Lung (tissue), 12 donors: Measurements from ENCODE around the gene KRT71. TPM values are rescaled to one million over a fixed set of nuclear protein-coding genes. Genes with fewer than 3 reads are reported as not detected.

Experiments used
- ATAC-seq: fragments of 200-7000 bp; cut with Tn5 transposase; one replicate; pipeline ENCODE4 v1.9.1; 2020; ENCODE audit warnings: moderate number of reproducible peaks; ENCODE audit not compliant: insufficient read depth, low FRiP score
- DNase-seq, 3 donors: peaks; one replicate each; pipeline ENCODE4 v3.0.0-alpha.2; 2013 to 2017
- H3K27ac ChIP-seq, 2 donors: one replicate each; pipeline ENCODE4 v1.5.1; 2013; ENCODE audit warnings: mild to moderate bottlenecking in 2 of 2, moderate library complexity in 2 of 2, control low read depth in 1 of 2, inconsistent platforms in 1 of 2, low read depth in 1 of 2, low read length in 1 of 2
- H3K27me3 ChIP-seq, 3 donors: one replicate each; pipeline ENCODE4 v1.5.1; 2013; ENCODE audit warnings: low read length in 2 of 3; ENCODE audit not compliant: control insufficient read depth in 3 of 3, insufficient read depth in 3 of 3
- H3K36me3 ChIP-seq, 4 donors: one replicate each; pipeline ENCODE4 v1.5.1; 2013; ENCODE audit warnings: low read length in 4 of 4, mild to moderate bottlenecking in 1 of 4, moderate library complexity in 1 of 4; ENCODE audit not compliant: control insufficient read depth in 4 of 4, insufficient read depth in 4 of 4
- H3K4me1 ChIP-seq, 5 donors: one replicate each; pipeline ENCODE4 v1.5.1; 2013; ENCODE audit warnings: low read length in 5 of 5, mild to moderate bottlenecking in 2 of 5, moderate library complexity in 1 of 5; ENCODE audit not compliant: control insufficient read depth in 5 of 5, insufficient read depth in 5 of 5
- H3K4me3 ChIP-seq: one replicate; pipeline ENCODE4 v1.5.1; 2013; ENCODE audit warnings: mild to moderate bottlenecking, control low read depth, moderate library complexity
- H3K9ac ChIP-seq, 2 donors: one replicate each; pipeline ENCODE4 v1.5.1; 2013; ENCODE audit warnings: low read length in 2 of 2, control low read depth in 1 of 2; ENCODE audit not compliant: insufficient read depth in 1 of 2
- H3K9me3 ChIP-seq, 4 donors: one replicate each; pipeline ENCODE4 v1.5.1; 2013; ENCODE audit warnings: low read length in 3 of 4, mild to moderate bottlenecking in 1 of 4, moderate library complexity in 1 of 4; ENCODE audit not compliant: control insufficient read depth in 4 of 4, insufficient read depth in 3 of 4
- WGBS, 2 donors: extraction: QIAGEN DNeasy Blood & Tissue Kit; methylation state at CpG; one replicate each; pipeline ENCODE4 v1.1.7; 2013; 5-methylcytosine and 5-hydroxymethylcytosine counted together
- polyA plus RNA-seq, 2 donors: library from polyadenylated mRNA; stranded (reverse); fragments of 200-250 nt; gene quantifications; one replicate each; pipeline ENCODE4 v1.2.1, GENCODE V29; 2013
- total RNA-seq, 2 donors: library from RNA; depleted of rRNA in 1 of 2; stranded (reverse); fragments of >200 nt in 1 of 2; gene quantifications; one replicate each; pipeline ENCODE4 v1.2.1, GENCODE V29; 2014 to 2021
- TF ChIP-seq, protein P1 (sequence below): IDR thresholded peaks from 2 replicates; pipeline ENCODE4 v1.5.1; 2012; ENCODE audit warnings: mild to moderate bottlenecking; ENCODE audit errors: control extremely low read depth, extremely low read depth
- donor health status: control.
- donor health status: control.
- donor health status: Bipolar disorder and iron deficiency.
- donor health status: healthy.
- donor health status: DM: yes; HTN: yes; CAD: no.

KRT71 gene
- total and polyA plus RNA-seq, 4 donors: not detected

DNA sequence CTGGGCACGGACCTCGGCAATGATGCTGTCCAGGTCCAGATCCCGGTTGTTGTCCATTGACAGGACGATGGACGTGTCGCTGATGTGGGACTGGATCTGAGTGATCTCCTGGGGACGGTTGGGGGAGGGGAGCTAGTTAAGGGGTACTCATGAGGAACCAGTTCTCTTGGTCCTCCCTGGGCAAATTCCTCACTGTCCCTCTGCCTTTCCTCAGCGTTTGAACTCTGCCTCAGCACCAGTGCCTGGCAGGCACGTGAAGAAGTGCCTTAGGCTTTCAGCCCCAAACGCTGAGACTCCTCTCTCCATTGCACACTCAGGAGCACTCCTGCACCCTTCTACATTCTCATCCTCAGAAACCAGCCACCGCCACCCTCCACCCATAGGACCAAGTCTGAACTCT lies 38.6 kb upstream of the KRT71 start:
- DNase-seq: no peak
- Histone ChIP-seq H3K9ac (no peak overlapping the region), H3K27ac (no peak overlapping the region), H3K27me3 (peaks cover 2 to 7% (median 3%) of the 10 kb centered on the region in 3 donors), H3K9me3 (no peaks in the 10 kb centered on the region), H3K36me3 (no peaks in the 10 kb centered on the region), H3K4me3 (no peak overlapping the region), H3K4me1 (no peaks in the 10 kb centered on the region)
- 92% methylated on average over 11 of the region's 11 CpGs for WGBS, 2 donors
- ATAC-seq: no peak
- TF ChIP-seq, protein P1, sequence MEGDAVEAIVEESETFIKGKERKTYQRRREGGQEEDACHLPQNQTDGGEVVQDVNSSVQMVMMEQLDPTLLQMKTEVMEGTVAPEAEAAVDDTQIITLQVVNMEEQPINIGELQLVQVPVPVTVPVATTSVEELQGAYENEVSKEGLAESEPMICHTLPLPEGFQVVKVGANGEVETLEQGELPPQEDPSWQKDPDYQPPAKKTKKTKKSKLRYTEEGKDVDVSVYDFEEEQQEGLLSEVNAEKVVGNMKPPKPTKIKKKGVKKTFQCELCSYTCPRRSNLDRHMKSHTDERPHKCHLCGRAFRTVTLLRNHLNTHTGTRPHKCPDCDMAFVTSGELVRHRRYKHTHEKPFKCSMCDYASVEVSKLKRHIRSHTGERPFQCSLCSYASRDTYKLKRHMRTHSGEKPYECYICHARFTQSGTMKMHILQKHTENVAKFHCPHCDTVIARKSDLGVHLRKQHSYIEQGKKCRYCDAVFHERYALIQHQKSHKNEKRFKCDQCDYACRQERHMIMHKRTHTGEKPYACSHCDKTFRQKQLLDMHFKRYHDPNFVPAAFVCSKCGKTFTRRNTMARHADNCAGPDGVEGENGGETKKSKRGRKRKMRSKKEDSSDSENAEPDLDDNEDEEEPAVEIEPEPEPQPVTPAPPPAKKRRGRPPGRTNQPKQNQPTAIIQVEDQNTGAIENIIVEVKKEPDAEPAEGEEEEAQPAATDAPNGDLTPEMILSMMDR: no peak

DNA sequence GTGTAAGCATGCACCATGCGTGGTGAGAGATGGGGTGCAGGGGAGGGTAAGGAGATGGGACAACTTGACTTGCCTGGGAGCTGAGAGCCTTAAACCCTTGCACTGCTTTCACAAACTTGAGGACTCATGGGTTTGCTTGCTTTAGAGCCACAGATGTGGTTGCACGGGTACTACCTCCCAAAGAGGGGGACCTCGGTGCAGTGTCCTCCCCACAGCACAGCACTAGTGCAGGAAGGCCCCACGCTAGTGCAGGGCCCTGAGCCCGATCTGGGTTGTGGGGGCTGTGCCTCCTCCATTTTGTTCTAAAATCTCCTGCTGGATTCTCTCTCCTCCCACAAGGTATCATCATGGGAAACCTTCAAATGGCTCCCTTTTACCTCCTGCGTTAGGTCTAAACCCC lies 37.1 kb upstream of the KRT71 start:
- TF ChIP-seq, protein P1: no peak
- Histone ChIP-seq H3K36me3 (no peaks in the 10 kb centered on the region), H3K9ac (no peak overlapping the region), H3K27me3 (peaks cover 2 to 9% (median 3%) of the 10 kb centered on the region in 3 donors), H3K4me3 (no peak overlapping the region), H3K27ac (no peak overlapping the region), H3K9me3 (peaks cover 0 to 1% (median 0%) of the 10 kb centered on the region in 4 donors), H3K4me1 (no peaks in the 10 kb centered on the region)
- DNase-seq (no peak), ATAC-seq (no peak)
- WGBS, 2 donors: 89 to 92% methylated on average over 6 of the region's 6 CpGs

DNA sequence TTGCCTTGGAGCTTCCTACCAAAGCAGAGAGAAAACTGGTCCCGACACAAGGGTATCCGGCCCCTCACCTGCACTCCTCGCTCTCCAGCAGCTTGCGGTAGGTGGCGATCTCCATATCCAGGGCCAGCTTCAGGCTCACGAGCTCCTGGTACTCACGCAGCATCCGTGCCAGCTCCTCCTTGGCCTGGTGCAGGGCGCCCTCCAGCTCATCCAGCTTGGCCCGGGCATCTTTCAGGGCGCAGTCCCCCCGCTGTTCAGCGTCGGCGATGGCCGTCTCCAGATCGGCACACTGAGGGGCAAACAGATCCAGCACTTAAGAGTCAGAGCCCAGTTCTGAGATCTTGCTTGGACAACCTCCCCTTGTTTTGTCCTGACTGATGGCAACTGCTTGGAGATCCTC lies 34.6 kb upstream of the KRT71 start:
- H3K27ac ChIP-seq: no peak overlapping the region
- H3K36me3 ChIP-seq: no peaks in the 10 kb centered on the region
- no peaks in the 10 kb centered on the region for H3K4me1 ChIP-seq
- TF ChIP-seq, protein P1: no peak
- H3K9me3 ChIP-seq: peaks cover 0 to 1% (median 0%) of the 10 kb centered on the region in 4 donors
- H3K4me3 ChIP-seq: no peak overlapping the region
- H3K27me3 ChIP-seq: peaks cover 2 to 9% (median 3%) of the 10 kb centered on the region in 3 donors
- no peak overlapping the region for H3K9ac ChIP-seq
- WGBS, 2 donors: 79 to 85% methylated on average over 17 of the region's 17 CpGs
- ATAC-seq (no peak), DNase-seq (no peak)

DNA sequence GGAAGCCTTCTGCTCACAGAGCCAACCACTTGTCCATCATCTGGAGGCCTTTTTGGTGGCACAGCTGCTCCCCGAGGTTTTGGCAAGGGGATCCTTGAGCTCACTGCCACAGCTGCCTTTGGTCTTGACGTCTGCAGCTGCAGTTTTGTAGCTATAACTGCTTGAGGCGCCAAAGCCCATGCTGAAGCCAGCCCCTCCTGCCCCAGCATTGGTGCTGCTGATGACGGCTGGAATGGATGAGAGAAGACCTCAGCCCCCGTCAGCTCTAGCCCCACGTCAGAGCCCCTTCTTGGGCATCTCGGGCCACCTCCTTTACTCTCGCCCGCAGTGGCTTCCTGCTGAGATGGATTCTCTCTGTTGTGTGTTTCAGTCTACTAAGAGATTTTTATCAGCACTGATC lies 33.0 kb upstream of the KRT71 start:
- DNase-seq (no peak), ATAC-seq (no peak)
- H3K9ac ChIP-seq: no peak overlapping the region
- WGBS, 2 donors: 68 to 75% methylated on average over 9 of the region's 9 CpGs
- H3K4me3 ChIP-seq: no peak overlapping the region
- TF ChIP-seq, protein P1: no peak
- no peaks in the 10 kb centered on the region for H3K4me1 ChIP-seq
- H3K36me3 ChIP-seq: no peaks in the 10 kb centered on the region
- H3K27ac ChIP-seq: no peak overlapping the region
- peaks cover 0 to 9% (median 3%) of the 10 kb centered on the region in 3 donors for H3K27me3 ChIP-seq
- H3K9me3 ChIP-seq: peaks cover 0 to 1% (median 0%) of the 10 kb centered on the region in 4 donors
